Stimulated activated naive B cell treated with anti-CD40 and anti-IgM and Interleukin-4, amounts not matched to agents 10 μg/mL and 1 μg/mL and 100 μg/mL, for 72 hours (primary cell): Measurements from ENCODE around the gene RNU6-1.

ENCODE experiments used
- ATAC-seq, 2 donors: fragments of 150-1000 bp; cut with Tn5 transposase; replicated peaks; 2 replicates each; pipeline ENCODE4 v1.10.0; 2021; ENCODE audit warnings: moderate library complexity in 1 of 2
- DNase-seq: peaks from one replicate; pipeline ENCODE4 v3.0.0; 2021
- H3K27ac Mint-ChIP-seq: one replicate; pipeline ENCODE4 v1.8.0; 2022; ENCODE audit warnings: mild to moderate bottlenecking, mixed read lengths
- H3K27me3 Mint-ChIP-seq, 2 donors: one replicate each; pipeline ENCODE4 v1.8.0; 2022; ENCODE audit warnings: mixed read lengths in 2 of 2
- H3K36me3 Mint-ChIP-seq, 2 donors: one replicate each; pipeline ENCODE4 v1.8.0; 2022; ENCODE audit warnings: mixed read lengths in 2 of 2, mild to moderate bottlenecking in 1 of 2
- H3K4me1 Mint-ChIP-seq, 2 donors: one replicate each; pipeline ENCODE4 v1.8.0; 2022; ENCODE audit warnings: mixed read lengths in 2 of 2, mild to moderate bottlenecking in 1 of 2
- H3K4me3 Mint-ChIP-seq, 2 donors: one replicate each; pipeline ENCODE4 v1.8.0; 2022; ENCODE audit warnings: mild to moderate bottlenecking in 2 of 2, mixed read lengths in 2 of 2, moderate library complexity in 1 of 2
- H3K9me3 Mint-ChIP-seq, 2 donors: one replicate each; pipeline ENCODE4 v1.8.0; 2022; ENCODE audit warnings: mixed read lengths in 2 of 2, mild to moderate bottlenecking in 1 of 2

RNU6-1 gene

GRCh38 chr15:67833710-67834511 lies 5.9 kb downstream of the RNU6-1 start:
- Mint-ChIP-seq H3K36me3 (peaks cover 0 to 4% of the 10 kb centered on the region in 2 donors), H3K27ac (peak overlapping the region; percentile 94), H3K4me1 (peaks cover 32 to 70% of the 10 kb centered on the region in 2 donors), H3K9me3 (no peaks in the 10 kb centered on the region), H3K4me3 (peak overlapping the region; percentile 62 to 80), H3K27me3 (peaks cover 63 to 81% of the 10 kb centered on the region in 2 donors)
- ATAC-seq, result peak; percentile 33 to 38
- no peak for DNase-seq

DNA sequence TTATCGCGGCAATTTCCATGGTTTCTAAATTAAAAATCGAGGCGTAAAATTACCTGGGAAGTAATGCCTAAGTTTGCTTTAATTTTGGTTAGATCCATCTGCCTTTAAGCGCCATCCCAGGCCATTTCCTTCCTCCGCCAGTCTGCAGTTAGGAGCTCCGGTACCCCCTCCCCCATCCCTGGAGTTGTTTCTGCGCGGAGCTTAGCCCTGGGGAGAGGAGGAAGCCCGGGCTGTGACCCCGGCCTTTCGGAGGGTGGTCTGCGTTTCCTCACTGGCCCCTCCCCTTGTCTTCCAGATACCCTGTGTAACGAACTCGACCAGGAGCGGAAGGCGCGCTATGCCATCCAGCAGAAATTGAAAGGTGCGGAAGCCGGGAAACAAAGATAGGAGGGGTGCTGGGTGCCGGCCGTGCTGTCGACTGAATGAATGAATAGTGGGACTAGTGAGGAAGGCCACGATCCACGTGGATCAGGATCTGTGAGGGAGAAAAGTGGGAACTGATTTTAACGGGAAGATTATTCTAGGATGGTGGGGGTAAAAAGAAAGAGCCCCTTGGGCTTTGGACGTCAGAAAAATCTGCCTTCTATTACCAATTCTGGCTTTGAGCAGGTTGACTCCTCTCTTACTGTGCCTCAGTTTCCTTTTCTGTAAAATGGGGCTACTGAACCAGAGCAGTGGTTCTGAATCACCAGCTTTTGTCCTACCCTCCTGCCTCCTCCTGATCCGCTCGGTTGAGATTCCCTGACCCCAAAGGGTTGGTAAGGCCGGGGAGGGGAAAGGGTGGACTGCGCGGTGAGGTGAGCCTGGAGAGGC lies 6.7 kb downstream of the RNU6-1 start:
- DNase-seq, result no peak
- Mint-ChIP-seq H3K4me1 (peaks cover 35 to 70% of the 10 kb centered on the region in 2 donors), H3K27me3 (peaks cover 67 to 89% of the 10 kb centered on the region in 2 donors), H3K27ac (peak overlapping the region; percentile 15), H3K9me3 (no peaks in the 10 kb centered on the region), H3K4me3 (peak overlapping the region; percentile 62 to 80), H3K36me3 (peaks cover 1 to 7% of the 10 kb centered on the region in 2 donors)
- no peak for ATAC-seq

DNA sequence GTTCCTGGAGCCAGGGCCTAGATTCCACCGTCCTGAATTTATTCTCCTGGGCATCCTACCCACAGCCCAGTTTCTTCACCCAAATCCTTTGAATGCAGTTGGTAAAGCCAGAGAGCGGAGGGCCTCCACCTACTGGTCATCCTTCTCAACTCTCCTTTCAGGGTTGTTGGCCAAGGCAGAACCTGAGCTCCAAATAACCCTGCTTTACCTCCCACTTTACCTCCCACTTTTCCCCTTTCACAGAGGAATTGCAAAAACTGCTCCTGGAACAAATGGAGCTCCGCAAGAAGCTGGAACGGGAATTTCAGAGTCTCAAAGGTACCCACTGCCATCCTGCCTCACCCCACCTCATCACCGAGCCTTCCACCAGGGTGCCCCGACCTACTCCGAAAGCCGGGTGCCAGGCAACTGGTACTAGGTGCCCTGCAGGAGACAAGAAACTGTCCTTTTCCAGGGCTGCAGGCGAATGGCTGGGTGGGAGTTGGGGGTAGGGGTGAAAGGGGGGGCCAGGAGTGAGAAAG lies 7.8 kb downstream of the RNU6-1 start:
- DNase-seq (no peak), ATAC-seq (no peak)
- H3K27ac Mint-ChIP-seq, result no peak overlapping the region
- no peaks in the 10 kb centered on the region for H3K9me3 Mint-ChIP-seq
- peaks cover 33 to 72% of the 10 kb centered on the region in 2 donors for H3K4me1 Mint-ChIP-seq
- H3K4me3 Mint-ChIP-seq, result no peak overlapping the region
- peaks cover 64 to 85% of the 10 kb centered on the region in 2 donors for H3K27me3 Mint-ChIP-seq
- peaks cover 1 to 8% of the 10 kb centered on the region in 2 donors for H3K36me3 Mint-ChIP-seq

DNA sequence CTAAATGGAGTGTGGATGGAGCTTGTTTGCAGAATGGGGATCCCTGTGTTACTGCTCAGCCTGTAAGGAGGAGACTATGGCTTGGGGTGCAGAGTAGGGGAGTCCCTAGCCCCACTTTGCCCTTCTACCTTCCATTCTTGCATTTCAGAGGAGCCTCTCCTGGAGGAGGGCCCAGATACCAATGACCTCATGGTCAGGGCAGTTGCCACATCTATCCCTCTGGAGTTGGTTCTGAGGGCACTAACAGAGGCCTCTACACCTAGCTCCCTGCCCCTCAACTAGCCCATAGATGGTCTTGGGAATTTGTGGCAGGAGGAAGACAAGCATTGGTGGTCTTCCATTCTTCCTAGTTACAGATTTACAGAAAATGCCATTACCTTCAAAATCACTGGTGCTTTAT lies 8.5 kb downstream of the RNU6-1 start:
- DNase-seq (no peak), ATAC-seq (no peak)
- H3K9me3 Mint-ChIP-seq, result peaks cover 0 to under 1% of the 10 kb centered on the region in 2 donors
- H3K27me3 Mint-ChIP-seq, result peaks cover 63 to 84% of the 10 kb centered on the region in 2 donors
- no peak overlapping the region for H3K27ac Mint-ChIP-seq
- no peak overlapping the region for H3K4me3 Mint-ChIP-seq
- H3K4me1 Mint-ChIP-seq, result peaks cover 31 to 70% of the 10 kb centered on the region in 2 donors
- peaks cover 3 to 10% of the 10 kb centered on the region in 2 donors for H3K36me3 Mint-ChIP-seq

GRCh38 chr15:67829647-67830504 lies 10.0 kb downstream of the RNU6-1 start:
- DNase-seq (no peak), ATAC-seq (no peak)
- Mint-ChIP-seq H3K4me1 (peaks cover 36 to 69% of the 10 kb centered on the region in 2 donors), H3K27me3 (peaks cover 74 to 84% of the 10 kb centered on the region in 2 donors), H3K9me3 (peaks cover 4% of the 10 kb centered on the region in 2 donors), H3K36me3 (peaks cover 9 to 15% of the 10 kb centered on the region in 2 donors), H3K27ac (peak overlapping the region; percentile 81), H3K4me3 (peak overlapping the region; percentile 66 to 75)

- ATAC-seq (no peak), DNase-seq (no peak)
- peak overlapping the region; percentile 81 for H3K27ac Mint-ChIP-seq
- H3K4me3 Mint-ChIP-seq, result peak overlapping the region; percentile 66 to 75
- peaks cover 34 to 69% of the 10 kb centered on the region in 2 donors for H3K4me1 Mint-ChIP-seq
- H3K27me3 Mint-ChIP-seq, result peaks cover 75 to 84% of the 10 kb centered on the region in 2 donors
- peaks cover 9 to 16% of the 10 kb centered on the region in 2 donors for H3K36me3 Mint-ChIP-seq
- H3K9me3 Mint-ChIP-seq, result peaks cover 4% of the 10 kb centered on the region in 2 donors
These were observed 10.7 kb downstream of the RNU6-1 start for GRCh38 chr15:67828969-67829646.

DNA sequence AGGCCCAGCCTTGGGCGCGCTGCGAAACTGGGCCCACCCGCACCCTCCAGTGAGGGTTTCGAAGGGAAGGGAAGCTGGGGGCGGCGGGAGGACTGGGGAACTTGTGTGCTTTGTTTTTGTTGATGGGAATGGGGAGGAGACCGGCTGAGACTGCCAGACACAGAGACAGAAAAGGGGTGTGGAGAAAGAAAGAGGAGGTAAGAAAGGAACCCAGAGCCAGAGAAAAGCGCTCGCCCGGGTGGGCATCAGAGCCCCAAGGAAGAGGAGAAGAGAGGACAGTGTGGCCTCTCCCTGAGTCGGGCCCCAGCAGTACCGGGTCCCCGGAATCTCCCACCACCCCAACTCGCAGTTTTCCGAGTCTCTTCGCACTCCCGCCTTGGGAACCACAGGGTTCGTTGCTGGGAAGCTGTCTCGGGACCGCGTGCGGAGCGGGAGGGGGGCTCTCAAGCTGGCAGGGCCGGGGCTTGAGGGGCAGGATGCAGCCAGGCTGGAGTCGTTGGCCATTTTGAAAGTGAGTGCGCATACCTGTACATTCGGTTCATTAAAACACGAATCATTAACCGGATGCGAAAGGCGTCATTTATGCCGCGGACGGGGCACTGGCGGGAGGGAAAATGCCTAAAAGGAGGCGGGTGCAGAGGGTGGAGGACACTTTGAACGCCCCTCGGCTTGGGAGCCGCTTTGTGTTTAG lies 11.4 kb downstream of the RNU6-1 start:
- Mint-ChIP-seq H3K9me3 (peaks cover 4 to 6% of the 10 kb centered on the region in 2 donors), H3K27ac (peak overlapping the region; percentile 89), H3K4me1 (peaks cover 36 to 69% of the 10 kb centered on the region in 2 donors), H3K27me3 (peaks cover 75 to 84% of the 10 kb centered on the region in 2 donors), H3K36me3 (peaks cover 9 to 22% of the 10 kb centered on the region in 2 donors), H3K4me3 (peak overlapping the region; percentile 66 to 75)
- DNase-seq (no peak), ATAC-seq (no peak)

DNA sequence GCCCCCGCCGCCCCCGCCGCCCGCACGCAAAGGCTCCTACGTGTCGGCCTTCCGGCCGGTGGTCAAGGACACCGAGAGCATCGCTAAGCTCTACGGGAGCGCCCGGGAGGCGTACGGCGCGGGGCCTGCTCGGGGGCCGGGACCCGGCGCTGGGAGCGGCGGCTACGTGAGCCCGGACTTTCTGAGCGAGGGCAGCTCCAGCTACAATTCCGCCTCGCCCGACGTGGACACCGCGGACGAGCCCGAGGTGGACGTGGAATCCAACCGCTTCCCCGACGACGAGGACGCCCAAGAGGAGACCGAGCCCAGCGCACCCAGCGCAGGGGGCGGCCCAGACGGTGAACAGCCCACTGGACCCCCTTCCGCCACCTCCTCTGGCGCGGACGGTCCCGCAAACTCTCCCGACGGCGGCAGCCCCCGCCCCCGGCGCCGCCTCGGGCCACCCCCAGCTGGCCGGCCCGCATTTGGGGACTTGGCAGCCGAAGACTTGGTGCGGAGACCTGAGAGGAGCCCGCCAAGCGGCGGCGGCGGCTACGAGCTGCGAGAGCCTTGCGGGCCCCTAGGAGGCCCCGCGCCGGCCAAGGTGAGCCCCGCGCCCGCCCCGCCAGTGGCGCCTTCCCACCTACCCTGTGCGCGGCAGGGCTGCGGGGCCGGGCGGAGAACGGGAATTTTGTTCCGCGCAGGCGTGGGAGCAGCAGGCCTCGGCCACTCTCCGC lies 12.1 kb downstream of the RNU6-1 start:
- no peak overlapping the region for H3K27ac Mint-ChIP-seq
- DNase-seq, result no peak
- peak overlapping the region; percentile 66 to 75 for H3K4me3 Mint-ChIP-seq
- no peak for ATAC-seq
- peaks cover 4 to 6% of the 10 kb centered on the region in 2 donors for H3K9me3 Mint-ChIP-seq
- H3K27me3 Mint-ChIP-seq, result peaks cover 72 to 81% of the 10 kb centered on the region in 2 donors
- peaks cover 10 to 22% of the 10 kb centered on the region in 2 donors for H3K36me3 Mint-ChIP-seq
- H3K4me1 Mint-ChIP-seq, result peaks cover 33 to 68% of the 10 kb centered on the region in 2 donors

DNA sequence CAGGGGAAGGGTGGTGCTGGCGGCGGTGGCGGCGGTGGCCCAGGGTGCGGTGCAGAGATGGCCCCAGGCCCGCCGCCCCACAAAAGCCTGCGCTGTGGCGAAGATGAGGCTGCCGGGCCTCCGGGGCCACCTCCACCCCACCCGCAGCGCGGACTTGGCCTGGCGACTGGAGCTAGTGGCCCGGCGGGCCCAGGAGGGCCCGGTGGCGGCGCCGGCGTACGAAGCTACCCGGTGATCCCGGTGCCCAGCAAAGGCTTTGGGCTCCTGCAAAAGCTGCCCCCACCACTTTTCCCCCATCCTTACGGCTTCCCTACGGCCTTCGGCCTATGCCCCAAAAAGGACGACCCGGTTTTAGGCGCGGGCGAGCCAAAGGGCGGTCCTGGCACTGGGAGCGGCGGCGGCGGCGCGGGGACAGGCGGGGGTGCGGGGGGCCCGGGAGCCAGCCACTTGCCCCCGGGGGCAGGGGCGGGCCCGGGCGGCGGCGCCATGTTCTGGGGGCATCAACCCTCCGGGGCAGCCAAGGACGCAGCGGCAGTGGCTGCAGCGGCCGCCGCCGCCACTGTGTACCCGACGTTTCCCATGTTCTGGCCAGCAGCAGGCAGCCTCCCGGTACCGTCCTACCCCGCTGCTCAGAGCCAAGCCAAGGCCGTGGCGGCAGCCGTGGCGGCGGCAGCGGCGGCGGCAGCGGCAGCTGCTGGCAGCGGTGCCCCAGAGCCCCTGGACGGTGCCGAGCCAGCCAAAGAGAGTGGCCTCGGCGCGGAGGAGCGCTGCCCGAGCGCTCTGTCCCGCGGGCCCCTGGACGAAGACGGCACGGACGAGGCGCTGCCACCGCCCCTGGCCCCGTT lies 12.9 kb downstream of the RNU6-1 start:
- peaks cover 75 to 81% of the 10 kb centered on the region in 2 donors for H3K27me3 Mint-ChIP-seq
- ATAC-seq, result no peak
- no peak for DNase-seq
- H3K9me3 Mint-ChIP-seq, result peaks cover 4 to 6% of the 10 kb centered on the region in 2 donors
- peak overlapping the region in 1 of 2 donors; percentile 28 for H3K4me3 Mint-ChIP-seq
- peaks cover 36 to 70% of the 10 kb centered on the region in 2 donors for H3K4me1 Mint-ChIP-seq
- H3K27ac Mint-ChIP-seq, result no peak overlapping the region
- peaks cover 10 to 22% of the 10 kb centered on the region in 2 donors for H3K36me3 Mint-ChIP-seq

GRCh38 chr15:67825881-67826716 lies 13.7 kb downstream of the RNU6-1 start:
- H3K4me1 Mint-ChIP-seq, result peaks cover 42 to 77% of the 10 kb centered on the region in 2 donors
- H3K9me3 Mint-ChIP-seq, result peaks cover 4 to 8% of the 10 kb centered on the region in 2 donors
- no peak for ATAC-seq
- H3K27ac Mint-ChIP-seq, result peak overlapping the region; percentile 95
- peaks cover 75 to 81% of the 10 kb centered on the region in 2 donors for H3K27me3 Mint-ChIP-seq
- H3K4me3 Mint-ChIP-seq, result peak overlapping the region; percentile 67 to 76
- no peak for DNase-seq
- H3K36me3 Mint-ChIP-seq, result peaks cover 15 to 26% of the 10 kb centered on the region in 2 donors
